Body of pancreas (tissue), 4 donors: ENCODE results near the gene BZW2.

Experiments used
- POLR2A ChIP-seq, 3 donors: fragments of 450-650 bp; IDR thresholded peaks; one replicate each; pipeline ENCODE4 v1.6.1; 2016; ENCODE audit warnings: antibody characterized with exemption in 3 of 3, mild to moderate bottlenecking in 2 of 3
- TF ChIP-seq, protein P1 (sequence below), 7 experiments: fragments of 450-650 bp in 4 of 7; fragments of 200-600 bp in 3 of 7; sonication (generic) in 3 of 7; IDR thresholded peaks; one replicate each; pipeline ENCODE4 v1.5.1; 2016 to 2019; ENCODE audit warnings: antibody characterized with exemption in 7 of 7

DNA sequence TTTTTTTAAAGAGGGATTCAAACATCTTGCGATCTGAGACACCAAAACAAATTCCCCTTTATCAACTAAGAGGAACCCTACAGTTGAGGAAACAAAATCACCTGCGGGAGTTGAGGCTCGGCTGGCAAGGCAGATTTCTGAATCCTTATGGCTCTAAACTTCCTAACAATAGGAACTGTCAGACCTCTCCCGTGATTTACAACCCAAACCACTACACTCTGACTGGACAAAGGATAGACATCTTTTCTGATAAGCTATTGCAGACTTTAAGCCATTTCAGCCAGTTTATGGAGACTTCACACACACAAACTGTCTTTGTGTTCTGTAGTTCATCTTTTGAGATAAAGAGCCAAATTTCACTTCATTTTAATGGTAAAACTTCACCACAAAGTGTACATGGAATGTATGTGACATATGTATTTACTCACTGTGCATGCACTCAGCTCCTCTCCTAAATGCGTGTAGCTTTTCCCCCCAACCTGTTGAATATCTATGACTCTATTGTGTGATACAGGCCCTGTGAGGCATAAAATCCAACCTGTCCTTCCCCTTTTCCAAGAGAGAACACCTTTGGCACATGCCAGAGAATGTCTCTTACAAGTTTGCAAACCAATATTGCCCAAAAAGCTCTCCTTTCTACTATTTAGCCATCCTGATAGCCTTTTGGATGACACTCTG is 92.2 kb downstream of the BZW2 start:
- TF ChIP-seq, protein P1, sequence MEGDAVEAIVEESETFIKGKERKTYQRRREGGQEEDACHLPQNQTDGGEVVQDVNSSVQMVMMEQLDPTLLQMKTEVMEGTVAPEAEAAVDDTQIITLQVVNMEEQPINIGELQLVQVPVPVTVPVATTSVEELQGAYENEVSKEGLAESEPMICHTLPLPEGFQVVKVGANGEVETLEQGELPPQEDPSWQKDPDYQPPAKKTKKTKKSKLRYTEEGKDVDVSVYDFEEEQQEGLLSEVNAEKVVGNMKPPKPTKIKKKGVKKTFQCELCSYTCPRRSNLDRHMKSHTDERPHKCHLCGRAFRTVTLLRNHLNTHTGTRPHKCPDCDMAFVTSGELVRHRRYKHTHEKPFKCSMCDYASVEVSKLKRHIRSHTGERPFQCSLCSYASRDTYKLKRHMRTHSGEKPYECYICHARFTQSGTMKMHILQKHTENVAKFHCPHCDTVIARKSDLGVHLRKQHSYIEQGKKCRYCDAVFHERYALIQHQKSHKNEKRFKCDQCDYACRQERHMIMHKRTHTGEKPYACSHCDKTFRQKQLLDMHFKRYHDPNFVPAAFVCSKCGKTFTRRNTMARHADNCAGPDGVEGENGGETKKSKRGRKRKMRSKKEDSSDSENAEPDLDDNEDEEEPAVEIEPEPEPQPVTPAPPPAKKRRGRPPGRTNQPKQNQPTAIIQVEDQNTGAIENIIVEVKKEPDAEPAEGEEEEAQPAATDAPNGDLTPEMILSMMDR (IDR thresholded peaks at IDR 0.05): no peak
- no peak for TF ChIP-seq POLR2A (IDR thresholded peaks at IDR 0.05)
